Measurements from ENCODE around the gene PPY.

DNA sequence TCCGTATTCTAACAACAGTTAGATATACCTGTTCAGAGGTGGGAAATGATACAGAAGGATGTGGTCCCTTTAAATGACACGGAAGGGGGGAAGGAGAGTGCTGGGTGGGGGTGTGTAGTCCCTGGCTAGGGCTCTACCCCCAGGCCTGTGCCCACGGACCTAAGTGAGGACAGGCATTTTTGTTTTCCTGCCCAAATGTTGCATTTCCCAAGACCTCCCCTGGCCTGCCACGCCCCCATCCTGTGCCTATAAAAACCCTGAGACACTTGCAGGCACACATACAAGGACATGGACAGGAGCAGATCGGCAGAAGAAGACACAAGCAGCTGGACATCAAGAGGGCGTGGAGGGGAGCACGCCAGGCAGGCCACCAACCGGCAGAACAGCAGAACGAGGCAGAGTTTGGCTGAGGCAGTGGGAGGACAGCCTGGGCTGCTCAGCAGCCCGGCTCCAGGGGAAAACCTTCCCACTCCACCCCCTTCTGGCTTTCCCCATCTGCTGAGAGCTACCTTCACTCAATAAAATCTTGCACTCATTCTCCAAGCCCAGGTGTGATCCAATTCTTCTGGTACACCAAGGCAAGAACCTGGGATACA, 21.7 kb downstream of the PPY start:
- TF ChIP-seq CTCF (IDR thresholded peaks at IDR 0.05) (no peak), POLR2A (IDR thresholded peaks at IDR 0.05) (no peak)
